Upper lobe of left lung (tissue), 6 donors: ENCODE measurements around the gene RCC1. TPM values are rescaled to one million over a fixed set of nuclear protein-coding genes. Genes with fewer than 3 reads are reported as not detected.

ENCODE experiments used
- ATAC-seq, 2 donors: fragments of 200-7000 bp; cut with Tn5 transposase; one replicate each; pipeline ENCODE4 v1.9.1; 2022; ENCODE audit warnings: mild to moderate bottlenecking in 2 of 2, moderate library complexity in 2 of 2; ENCODE audit not compliant: low FRiP score in 2 of 2
- DNase-seq, 2 donors: peaks; one replicate each; pipeline ENCODE4 v3.0.0-alpha.2; 2019 to 2020
- H3K27ac ChIP-seq, 4 donors: fragments of 200-600 bp; sonication (generic); one replicate each; pipeline ENCODE4 v1.5.1; 2016 to 2019
- H3K27me3 ChIP-seq, 4 donors: fragments of 200-600 bp; sonication (generic); one replicate each; pipeline ENCODE4 v1.5.1; 2017 to 2019
- H3K36me3 ChIP-seq, 4 donors: fragments of 200-600 bp; sonication (generic); one replicate each; pipeline ENCODE4 v1.5.1; 2016 to 2019
- H3K4me1 ChIP-seq, 4 donors: fragments of 200-600 bp; sonication (generic); one replicate each; pipeline ENCODE4 v1.5.1; 2018 to 2019
- H3K4me3 ChIP-seq, 4 donors: fragments of 200-600 bp; sonication (generic); one replicate each; pipeline ENCODE4 v1.5.1; 2017 to 2019; ENCODE audit warnings: mild to moderate bottlenecking in 2 of 4, moderate library complexity in 1 of 4
- H3K9me3 ChIP-seq, 4 donors: fragments of 200-600 bp; sonication (generic); one replicate each; pipeline ENCODE4 v1.5.1; 2018 to 2019
- CTCF ChIP-seq, 6 experiments: fragments of 450-650 bp in 4 of 6; fragments of 200-600 bp in 2 of 6; sonication (generic) in 2 of 6; IDR thresholded peaks; one replicate each; pipeline ENCODE4 v1.5.1; 2016 to 2019; ENCODE audit warnings: antibody characterized with exemption in 6 of 6
- EP300 ChIP-seq, 4 donors: sonication (generic); formaldehyde crosslinking; IDR thresholded peaks; one replicate each; pipeline ENCODE4 v1.5.1; 2017; ENCODE audit warnings: antibody characterized with exemption in 4 of 4, control low read depth in 2 of 4
- POLR2A ChIP-seq, 4 donors: fragments of 450-650 bp; IDR thresholded peaks; one replicate each; pipeline ENCODE4 v1.5.1; 2016 to 2017; ENCODE audit warnings: antibody characterized with exemption in 4 of 4, mild to moderate bottlenecking in 2 of 4
- POLR2AphosphoS5 ChIP-seq, 2 donors: sonication (generic); formaldehyde crosslinking; IDR thresholded peaks; one replicate each; pipeline ENCODE4 v1.5.1; 2017; ENCODE audit warnings: antibody characterized with exemption in 2 of 2
- WGBS, 2 donors: methylation state at CpG; one replicate each; pipeline ENCODE4 v1.1.5; 2017 to 2018; 5-methylcytosine and 5-hydroxymethylcytosine counted together
- total RNA-seq, 6 donors: library from RNA; depleted of rRNA in 4 of 6; stranded (reverse); fragments of >200 nt in 4 of 6; gene quantifications; one replicate each; pipeline versions ENCODE4 v1.1.0 to v1.2.1, GENCODE V29; 2016 to 2021
- donor health status: DM: no; HTN: no; CAD: no; lungs with moderate emphysema.
- donor health status: DM: no; HTN: yes; CAD: no; lungs with severe emphysema.

RCC1 gene
- total RNA-seq, 6 donors from 2014 or later = 17.6 to 32.7 (median 20.1) TPM

- WGBS, 2 donors = 64 to 68% methylated on average over 1 of the region's 1 CpG
- peak overlapping the region in 1 of 4 donors; percentile 48 for H3K27ac ChIP-seq
- H3K4me1 ChIP-seq = no peaks in the 10 kb centered on the region
- DNase-seq (no peak), ATAC-seq (no peak)
- peaks cover 0 to 89% (median 50%) of the 10 kb centered on the region in 4 donors for H3K36me3 ChIP-seq
- no peaks in the 10 kb centered on the region for H3K9me3 ChIP-seq
- no peaks in the 10 kb centered on the region for H3K27me3 ChIP-seq
- TF ChIP-seq EP300 (IDR thresholded peaks at IDR 0.05) = no peak
- TF ChIP-seq POLR2A (IDR thresholded peaks at IDR 0.05) = no peak
- no peak for TF ChIP-seq POLR2AphosphoS5 (IDR thresholded peaks at IDR 0.05)
- no peak for TF ChIP-seq CTCF (IDR thresholded peaks at IDR 0.05)
- no peak overlapping the region for H3K4me3 ChIP-seq
Observed at GRCh38 chr1:28494737-28495136, 11.1 kb upstream of the RCC1 start.

DNA sequence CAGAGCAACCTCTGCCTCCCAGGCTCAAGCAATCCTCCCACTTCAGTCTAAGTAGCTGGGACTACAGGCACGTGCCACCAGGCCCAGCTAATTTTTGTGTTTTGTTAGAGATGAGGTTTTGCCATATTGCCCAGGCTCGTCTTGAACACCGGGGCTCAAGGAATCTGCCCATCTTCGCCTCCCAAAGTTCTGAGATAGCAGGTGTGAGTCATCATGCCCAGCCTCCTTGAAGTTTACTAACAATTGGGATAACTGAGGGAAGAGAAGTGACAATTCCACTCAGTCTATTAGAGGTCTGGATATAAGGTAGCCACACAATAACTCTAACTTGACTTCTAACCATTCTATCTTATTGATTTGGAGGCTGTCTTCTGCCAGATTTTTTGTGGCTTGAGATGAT, 6.3 kb upstream of the RCC1 start:
- WGBS, 2 donors = 84 to 88% methylated on average over 4 of the region's 4 CpGs
- no peak for TF ChIP-seq CTCF (IDR thresholded peaks at IDR 0.05)
- no peak for TF ChIP-seq POLR2A (IDR thresholded peaks at IDR 0.05)
- no peak for TF ChIP-seq POLR2AphosphoS5 (IDR thresholded peaks at IDR 0.05)
- no peak for TF ChIP-seq EP300 (IDR thresholded peaks at IDR 0.05)
- no peaks in the 10 kb centered on the region for H3K4me1 ChIP-seq
- H3K36me3 ChIP-seq = peaks cover 0 to 40% (median 18%) of the 10 kb centered on the region in 4 donors
- H3K4me3 ChIP-seq = no peak overlapping the region
- ATAC-seq (no peak), DNase-seq (no peak)
- H3K27ac ChIP-seq = no peak overlapping the region
- H3K9me3 ChIP-seq = no peaks in the 10 kb centered on the region
- no peaks in the 10 kb centered on the region for H3K27me3 ChIP-seq

GRCh38 chr1:28501925-28502324, 3.9 kb upstream of the RCC1 start:
- H3K4me3 ChIP-seq = no peak overlapping the region
- H3K27ac ChIP-seq = no peak overlapping the region
- no peaks in the 10 kb centered on the region for H3K9me3 ChIP-seq
- WGBS, 2 donors = 79 to 81% methylated on average over 4 of the region's 4 CpGs
- TF ChIP-seq CTCF (IDR thresholded peaks at IDR 0.05) = no peak
- no peak for TF ChIP-seq POLR2AphosphoS5 (IDR thresholded peaks at IDR 0.05)
- TF ChIP-seq POLR2A (IDR thresholded peaks at IDR 0.05) = no peak
- TF ChIP-seq EP300 (IDR thresholded peaks at IDR 0.05) = no peak
- ATAC-seq (no peak), DNase-seq (no peak)
- peaks cover 2 to 3% (median 3%) of the 10 kb centered on the region in 4 donors for H3K4me1 ChIP-seq
- H3K36me3 ChIP-seq = peaks cover 0 to 18% (median 8%) of the 10 kb centered on the region in 4 donors
- no peaks in the 10 kb centered on the region for H3K27me3 ChIP-seq

GRCh38 chr1:28503117-28503516, 2.7 kb upstream of the RCC1 start:
- H3K27ac ChIP-seq = no peak overlapping the region
- no peaks in the 10 kb centered on the region for H3K27me3 ChIP-seq
- TF ChIP-seq CTCF (IDR thresholded peaks at IDR 0.05) (no peak), POLR2A (IDR thresholded peaks at IDR 0.05) (no peak), POLR2AphosphoS5 (IDR thresholded peaks at IDR 0.05) (no peak), EP300 (IDR thresholded peaks at IDR 0.05) (no peak)
- H3K4me1 ChIP-seq = peaks cover 9 to 15% (median 14%) of the 10 kb centered on the region in 4 donors
- H3K36me3 ChIP-seq = peaks cover 0 to 16% (median under 1%) of the 10 kb centered on the region in 4 donors
- no peak for ATAC-seq
- no peak for DNase-seq
- H3K9me3 ChIP-seq = no peaks in the 10 kb centered on the region
- H3K4me3 ChIP-seq = no peak overlapping the region
- WGBS, 2 donors = 76 to 87% methylated on average over 3 of the region's 3 CpGs

- 2 to 7% methylated on average over 14 of the region's 14 CpGs for WGBS, 2 donors
- no peaks in the 10 kb centered on the region for H3K27me3 ChIP-seq
- no peak for ATAC-seq
- no peaks in the 10 kb centered on the region for H3K9me3 ChIP-seq
- peaks cover 38 to 53% (median 48%) of the 10 kb centered on the region in 4 donors for H3K4me1 ChIP-seq
- DNase-seq = no peak
- peak overlapping the region; percentile 64 to 93 (median 72) for H3K4me3 ChIP-seq
- peak overlapping the region; percentile 83 to 90 (median 87) for H3K27ac ChIP-seq
- peaks cover 22 to 43% (median 26%) of the 10 kb centered on the region in 4 donors for H3K36me3 ChIP-seq
- TF ChIP-seq CTCF (IDR thresholded peaks at IDR 0.05) = no peak
- TF ChIP-seq POLR2AphosphoS5 (IDR thresholded peaks at IDR 0.05) = no peak
- no peak for TF ChIP-seq POLR2A (IDR thresholded peaks at IDR 0.05)
- TF ChIP-seq EP300 (IDR thresholded peaks at IDR 0.05) = no peak
Observed at GRCh38 chr1:28506907-28507246, 1.0 kb downstream of the RCC1 start.
